Aorta (tissue), 5 donors: ENCODE measurements around the gene EEIG2. TPM values are rescaled to one million over a fixed set of nuclear protein-coding genes. Genes with fewer than 3 reads are reported as not detected.
"Not testable (repeated sequence)": the region's sequence is repeated elsewhere in the genome, so short reads cannot be mapped to it uniquely, and the experiment has no call there.

ENCODE experiments used
- ATAC-seq: fragments of 200-7000 bp; cut with Tn5 transposase; one replicate; pipeline ENCODE4 v1.9.1; 2022; ENCODE audit warnings: moderate library complexity; ENCODE audit not compliant: low FRiP score
- DNase-seq, 2 donors: peaks; one replicate each; pipeline ENCODE4 v3.0.0-alpha.2; 2020
- H3K27ac ChIP-seq, 2 donors: one replicate each; pipeline ENCODE4 v1.5.1; 2013; ENCODE audit warnings: low read length in 2 of 2, mild to moderate bottlenecking in 2 of 2, moderate library complexity in 2 of 2, control low read depth in 1 of 2, inconsistent platforms in 1 of 2, low read depth in 1 of 2
- H3K27me3 ChIP-seq, 2 donors: one replicate each; pipeline ENCODE4 v1.6.1; 2013; ENCODE audit warnings: control low read depth in 1 of 2, low read length in 1 of 2, mild to moderate bottlenecking in 1 of 2, moderate library complexity in 1 of 2; ENCODE audit not compliant: insufficient read depth in 2 of 2, control insufficient read depth in 1 of 2
- H3K36me3 ChIP-seq, 2 donors: one replicate each; pipeline ENCODE4 v1.6.1; 2013; ENCODE audit warnings: control low read depth in 1 of 2, low read length in 1 of 2, mild to moderate bottlenecking in 1 of 2; ENCODE audit not compliant: insufficient read depth in 2 of 2, control insufficient read depth in 1 of 2
- H3K4me1 ChIP-seq, 2 donors: one replicate each; pipeline ENCODE4 v1.6.1; 2013; ENCODE audit warnings: low read length in 2 of 2, control low read depth in 1 of 2, mild to moderate bottlenecking in 1 of 2, moderate library complexity in 1 of 2; ENCODE audit not compliant: insufficient read depth in 2 of 2, control insufficient read depth in 1 of 2
- H3K4me3 ChIP-seq, 2 donors: one replicate each; pipeline ENCODE4 v1.5.1; 2013; ENCODE audit warnings: low read length in 2 of 2, control low read depth in 1 of 2, mild to moderate bottlenecking in 1 of 2
- H3K9me3 ChIP-seq: one replicate; pipeline ENCODE4 v1.6.1; 2013; ENCODE audit warnings: mild to moderate bottlenecking, low read length; ENCODE audit not compliant: control insufficient read depth
- WGBS, 2 donors: extraction: QIAGEN DNeasy Blood & Tissue Kit; methylation state at CpG; one replicate each; pipeline ENCODE4 v1.1.7; 2013; 5-methylcytosine and 5-hydroxymethylcytosine counted together
- intact Hi-C, 2 donors: fragments of 100-400 bp; cut with DNase I; formaldehyde crosslinking; loops; one replicate each; pipeline versions ENCODE4 v1.14.2 to v1.15.0; 2022
- polyA plus RNA-seq, 2 donors: library from polyadenylated mRNA; stranded (reverse); fragments of 200-250 nt; gene quantifications; one replicate each; pipeline ENCODE4 v1.2.3, GENCODE V29; 2013
- total RNA-seq, 2 donors: library from RNA; stranded (reverse); fragmentation: NEBNext Ultra II Directional; extraction: Animal tissue kit (Norgen Biotek cat#: 25700); gene quantifications; one replicate each; pipeline ENCODE4 v1.2.1, GENCODE V29; 2021
- donor health status: healthy with polysubstance abuse.
- donor health status: Bipolar disorder and iron deficiency.
- donor health status: DM: no; HTN: no; CAD: no.
- donor health status: DM: no; HTN: no; CAD: no.
- donor health status: DM: yes; HTN: yes; CAD: no.

Gene EEIG2
- total and polyA plus RNA-seq, 4 donors: 7.6 to 34.9 (median 12.3) TPM

GRCh38 chr1:108536791-108537190 lies 23.1 kb upstream of the EEIG2 start:
- intact Hi-C loops, H3K36me3 ChIP-seq, H3K4me3 ChIP-seq, DNase-seq, H3K27me3 ChIP-seq, H3K9me3 ChIP-seq, ATAC-seq, H3K27ac ChIP-seq, H3K4me1 ChIP-seq: not testable (repeated sequence)
- 80 to 84% methylated on average over 4 of the region's 4 CpGs for WGBS, 2 donors

GRCh38 chr1:108537976-108538375 lies 21.9 kb upstream of the EEIG2 start:
- Histone ChIP-seq H3K9me3 (no peaks in the 10 kb centered on the region), H3K27ac (no peak overlapping the region), H3K4me1 (no peaks in the 10 kb centered on the region), H3K27me3 (no peaks in the 10 kb centered on the region), H3K36me3 (no peaks in the 10 kb centered on the region), H3K4me3 (no peak overlapping the region)
- WGBS, 2 donors: 47 to 50% methylated on average over 1 of the region's 1 CpG
- intact Hi-C loops: no loop called here
- DNase-seq (no peak), ATAC-seq (no peak)

- no peak for ATAC-seq
- WGBS, 2 donors: 95% methylated on average over 1 of the region's 1 CpG
These were observed 18.9 kb upstream of the EEIG2 start for GRCh38 chr1:108540977-108541376.

GRCh38 chr1:108541861-108542260 lies 18.0 kb upstream of the EEIG2 start:
- Histone ChIP-seq H3K27me3 (no peaks in the 10 kb centered on the region), H3K27ac (no peak overlapping the region), H3K4me3 (no peak overlapping the region), H3K36me3 (no peaks in the 10 kb centered on the region), H3K4me1 (no peaks in the 10 kb centered on the region), H3K9me3 (no peaks in the 10 kb centered on the region)
- 64 to 73% methylated on average over 2 of the region's 2 CpGs for WGBS, 2 donors
- intact Hi-C loops: no loop called here
- DNase-seq (no peak), ATAC-seq (no peak)

More at GRCh38 chr1:108540977-108541376, 18.9 kb upstream of the EEIG2 start:
- Histone ChIP-seq H3K4me1 (no peaks in the 10 kb centered on the region), H3K27ac (no peak overlapping the region), H3K4me3 (no peak overlapping the region), H3K27me3 (no peaks in the 10 kb centered on the region), H3K36me3 (no peaks in the 10 kb centered on the region), H3K9me3 (no peaks in the 10 kb centered on the region)
- no peak for DNase-seq
- intact Hi-C loops: no loop called here

- H3K36me3 ChIP-seq, ATAC-seq, DNase-seq, H3K4me1 ChIP-seq, H3K4me3 ChIP-seq, H3K27me3 ChIP-seq, H3K9me3 ChIP-seq, intact Hi-C loops, H3K27ac ChIP-seq: not testable (repeated sequence)
- WGBS, 2 donors: 94 to 95% methylated on average over 4 of the region's 4 CpGs
These were observed 12.4 kb upstream of the EEIG2 start for GRCh38 chr1:108547493-108547892.

GRCh38 chr1:108551137-108551862 lies 8.6 kb upstream of the EEIG2 start:
- no peak overlapping the region for H3K4me3 ChIP-seq
- DNase-seq (no peak), ATAC-seq (no peak)
- H3K27ac ChIP-seq: no peak overlapping the region
- H3K27me3 ChIP-seq: no peaks in the 10 kb centered on the region
- intact Hi-C loops: no loop called here
- H3K9me3 ChIP-seq: no peaks in the 10 kb centered on the region
- H3K36me3 ChIP-seq: no peaks in the 10 kb centered on the region
- WGBS, 2 donors: 93 to 95% methylated on average over 2 of the region's 2 CpGs
- H3K4me1 ChIP-seq: no peaks in the 10 kb centered on the region

- H3K4me3 ChIP-seq: no peak overlapping the region
- no peaks in the 10 kb centered on the region for H3K4me1 ChIP-seq
- no peaks in the 10 kb centered on the region for H3K27me3 ChIP-seq
- DNase-seq: no peak
- ATAC-seq: no peak
- H3K9me3 ChIP-seq: no peaks in the 10 kb centered on the region
- no peak overlapping the region for H3K27ac ChIP-seq
- intact Hi-C loops: no loop called here
- WGBS, 2 donors: 87 to 90% methylated on average over 4 of the region's 4 CpGs
- H3K36me3 ChIP-seq: no peaks in the 10 kb centered on the region
These were observed 6.0 kb upstream of the EEIG2 start for GRCh38 chr1:108553905-108554304.

- Histone ChIP-seq H3K4me1 (no peaks in the 10 kb centered on the region), H3K36me3 (no peaks in the 10 kb centered on the region), H3K27me3 (no peaks in the 10 kb centered on the region), H3K27ac (no peak overlapping the region), H3K9me3 (no peaks in the 10 kb centered on the region), H3K4me3 (no peak overlapping the region)
- ATAC-seq (no peak), DNase-seq (no peak)
- intact Hi-C loops: loop anchor here (5.0 kb wide), 2 partner anchors 37 to 87 kb away; no protein-coding TSS in a partner anchor
- 79 to 84% methylated on average over 4 of the region's 4 CpGs for WGBS, 2 donors
These were observed 5.0 kb upstream of the EEIG2 start for GRCh38 chr1:108554682-108555427.

- Histone ChIP-seq H3K27ac (no peak overlapping the region), H3K4me1 (no peaks in the 10 kb centered on the region), H3K36me3 (no peaks in the 10 kb centered on the region), H3K9me3 (no peaks in the 10 kb centered on the region), H3K4me3 (no peak overlapping the region), H3K27me3 (no peaks in the 10 kb centered on the region)
- no peak for DNase-seq
- ATAC-seq: no peak
- intact Hi-C loops: loop anchor here (5.0 kb wide), 2 partner anchors 36 to 86 kb away; no protein-coding TSS in a partner anchor
These were observed 3.8 kb upstream of the EEIG2 start for GRCh38 chr1:108556066-108556465.
